Activated T-helper 2 cell treated with anti-CD3 and anti-CD28 coated beads, Interferon-gamma antibody, Interleukin-2, Interleukin-4, amounts not matched to agents 10 μg/mL and 5 μg/mL and 100 μg/mL, durations not matched to agents 14 hours and 24 hours and 36 hours (primary cell): ENCODE results near the gene IQGAP3. TPM values are rescaled to one million over a fixed set of nuclear protein-coding genes. Genes with fewer than 3 reads are reported as not detected.

Experiments used
- DNase-seq: peaks from one replicate; pipeline ENCODE4 v3.0.0; 2021; ENCODE audit warnings: low spot score
- H3K27ac Mint-ChIP-seq: one replicate; pipeline ENCODE4 v1.8.0; 2021; ENCODE audit warnings: mixed read lengths
- H3K27me3 Mint-ChIP-seq: one replicate; pipeline ENCODE4 v1.8.0; 2021; ENCODE audit warnings: low read depth, mixed read lengths
- H3K36me3 Mint-ChIP-seq: one replicate; pipeline ENCODE4 v1.8.0; 2021; ENCODE audit warnings: low read depth, mixed read lengths
- H3K4me1 Mint-ChIP-seq: one replicate; pipeline ENCODE4 v1.8.0; 2021; ENCODE audit warnings: low read depth, mixed read lengths
- H3K4me3 Mint-ChIP-seq: one replicate; pipeline ENCODE4 v1.8.0; 2021; ENCODE audit warnings: low read depth, mild to moderate bottlenecking, moderate library complexity, mixed read lengths
- H3K9me3 Mint-ChIP-seq: one replicate; pipeline ENCODE4 v1.8.0; 2021; ENCODE audit warnings: mixed read lengths
- intact Hi-C: fragments of 100-400 bp; cut with micrococcal nuclease; formaldehyde crosslinking; loops from one replicate; pipeline ENCODE4 v1.15.1; 2023
- total RNA-seq: library from RNA; stranded (reverse); gene quantifications from 2 replicates; pipeline ENCODE4 v1.2.3, GENCODE V29; 2022

The IQGAP3 gene
- total RNA-seq, 1 donor from 2014 or later = 16.1 TPM

GRCh38 chr1:156492013-156492590, 80.3 kb downstream of the IQGAP3 start:
- Mint-ChIP-seq H3K4me1 (peaks cover 79% of the 10 kb centered on the region), H3K27me3 (no peaks in the 10 kb centered on the region), H3K36me3 (peaks cover 30% of the 10 kb centered on the region), H3K27ac (no peak overlapping the region), H3K4me3 (no peak overlapping the region), H3K9me3 (no peaks in the 10 kb centered on the region)
- DNase-seq = no peak
- intact Hi-C loops = loop anchor here (1.0 kb wide), 1 partner anchor 8 kb away; the partner anchor contains the start of gene MEF2D

- Mint-ChIP-seq H3K9me3 (no peaks in the 10 kb centered on the region), H3K27ac (no peak overlapping the region), H3K27me3 (no peaks in the 10 kb centered on the region), H3K4me1 (peaks cover 77% of the 10 kb centered on the region), H3K36me3 (peaks cover 26% of the 10 kb centered on the region), H3K4me3 (no peak overlapping the region)
- intact Hi-C loops = no loop called here
- DNase-seq = no peak
Measured at GRCh38 chr1:156491151-156491949, 81.0 kb downstream of the IQGAP3 start.

- H3K36me3 Mint-ChIP-seq = peaks cover 24% of the 10 kb centered on the region
- no peaks in the 10 kb centered on the region for H3K27me3 Mint-ChIP-seq
- peak overlapping the region; percentile 11 for H3K4me3 Mint-ChIP-seq
- no peaks in the 10 kb centered on the region for H3K9me3 Mint-ChIP-seq
- peaks cover 71% of the 10 kb centered on the region for H3K4me1 Mint-ChIP-seq
- H3K27ac Mint-ChIP-seq = peak overlapping the region; percentile 39
- DNase-seq = no peak
- intact Hi-C loops = no loop called here
Measured at GRCh38 chr1:156490401-156491032, 81.8 kb downstream of the IQGAP3 start.

DNA sequence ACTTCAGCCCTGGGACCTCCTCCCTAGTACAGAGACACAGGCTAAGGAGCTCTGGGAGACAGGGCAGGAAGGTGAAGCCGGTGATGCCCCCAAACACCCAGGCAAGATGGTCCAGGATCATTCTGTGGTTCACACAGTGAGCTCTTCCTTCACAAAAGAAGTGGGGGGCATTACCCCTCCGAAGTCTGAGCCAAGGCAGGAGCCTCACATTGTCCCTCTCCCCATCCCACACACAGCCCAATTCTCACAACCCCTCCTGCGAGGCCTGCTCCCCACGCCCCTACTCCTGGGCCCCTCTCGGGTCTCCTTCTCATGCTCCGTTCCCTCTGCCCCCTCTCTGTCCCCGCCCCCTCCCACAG, 82.5 kb downstream of the IQGAP3 start:
- intact Hi-C loops = loop anchor here (2.0 kb wide), 1 partner anchor 33 kb away; no protein-coding TSS in a partner anchor
- peaks cover 18% of the 10 kb centered on the region for H3K36me3 Mint-ChIP-seq
- H3K27ac Mint-ChIP-seq = peak overlapping the region; percentile 20
- peak overlapping the region; percentile 30 for H3K4me3 Mint-ChIP-seq
- no peaks in the 10 kb centered on the region for H3K27me3 Mint-ChIP-seq
- no peak for DNase-seq
- H3K9me3 Mint-ChIP-seq = no peaks in the 10 kb centered on the region
- H3K4me1 Mint-ChIP-seq = peaks cover 66% of the 10 kb centered on the region

DNA sequence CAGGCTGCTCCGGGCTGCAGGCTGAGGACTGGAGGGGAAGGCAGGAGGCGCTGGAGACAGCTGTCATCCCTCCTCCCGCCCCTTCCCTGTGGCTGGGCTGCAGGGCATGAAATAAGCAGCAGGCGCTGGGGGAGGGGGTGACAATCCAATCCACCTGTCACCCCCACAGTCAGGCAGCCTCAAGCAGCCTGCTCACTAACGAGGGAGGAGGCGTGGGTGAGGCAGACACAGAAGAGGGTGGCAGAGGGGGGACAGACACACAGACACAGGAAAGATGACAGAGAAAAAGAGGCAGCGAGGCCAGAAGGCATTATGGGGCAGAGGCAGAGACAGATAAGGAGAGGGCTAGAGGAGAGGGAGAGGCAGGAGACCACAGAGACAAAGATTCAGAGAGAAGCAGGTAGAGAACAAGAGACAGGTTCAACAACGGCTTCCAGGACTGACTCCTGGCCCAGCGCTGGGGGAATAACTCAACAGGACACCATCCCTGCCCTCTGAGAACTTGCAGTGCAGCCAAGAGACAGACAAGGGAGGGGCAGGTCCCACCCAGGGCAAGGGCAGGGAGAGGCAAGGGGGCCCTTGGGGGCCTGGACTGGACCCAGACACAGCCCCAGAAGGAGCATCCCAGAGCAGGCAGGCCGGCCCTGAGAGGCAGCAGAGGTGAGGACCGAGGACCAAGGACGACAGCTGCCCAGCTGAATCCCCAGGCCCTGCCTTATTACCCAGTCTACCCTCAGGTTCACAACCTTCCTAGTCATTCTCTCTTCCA, 83.0 kb downstream of the IQGAP3 start:
- Mint-ChIP-seq H3K27me3 (no peaks in the 10 kb centered on the region), H3K4me3 (peak overlapping the region; percentile 30), H3K36me3 (peaks cover 18% of the 10 kb centered on the region), H3K27ac (peak overlapping the region; percentile 6), H3K4me1 (peaks cover 65% of the 10 kb centered on the region), H3K9me3 (no peaks in the 10 kb centered on the region)
- DNase-seq = no peak
- intact Hi-C loops = loop anchor here (2.0 kb wide), 1 partner anchor 33 kb away; no protein-coding TSS in a partner anchor

DNA sequence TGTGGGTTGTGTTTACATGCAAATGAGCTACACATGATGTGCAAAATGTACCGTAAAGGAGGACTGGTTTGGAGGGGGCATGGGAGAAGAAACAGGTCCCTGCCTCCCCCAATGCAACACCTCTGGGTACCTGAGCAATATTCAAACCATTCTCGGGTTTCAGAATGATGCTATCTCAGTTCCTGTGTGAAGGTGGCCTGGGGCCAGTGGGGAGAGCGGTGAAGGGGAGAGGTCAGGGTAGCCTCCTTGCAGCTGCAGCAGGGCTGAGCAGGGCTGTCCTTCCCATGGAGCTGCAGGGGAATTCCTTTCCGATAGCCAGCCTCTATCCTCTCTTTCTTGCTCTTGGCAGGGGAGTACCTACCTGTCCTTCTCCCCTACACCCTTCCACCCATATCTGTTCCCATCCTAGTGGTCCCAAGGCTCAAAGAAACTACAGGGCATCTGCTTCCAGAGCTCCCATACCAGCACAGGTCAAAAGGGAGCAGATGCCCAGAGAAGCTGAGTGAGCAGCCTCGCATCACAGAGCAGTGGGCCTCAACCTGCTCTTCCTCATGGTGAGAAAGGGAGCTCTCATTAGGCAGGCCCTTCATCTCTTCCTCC, 83.7 kb downstream of the IQGAP3 start:
- intact Hi-C loops = loop anchor here (2.0 kb wide), 1 partner anchor 32 kb away; no protein-coding TSS in a partner anchor
- H3K27me3 Mint-ChIP-seq = no peaks in the 10 kb centered on the region
- H3K27ac Mint-ChIP-seq = peak overlapping the region; percentile 54
- DNase-seq = no peak
- H3K9me3 Mint-ChIP-seq = no peaks in the 10 kb centered on the region
- H3K4me1 Mint-ChIP-seq = peaks cover 61% of the 10 kb centered on the region
- H3K4me3 Mint-ChIP-seq = peak overlapping the region; percentile 37
- H3K36me3 Mint-ChIP-seq = peaks cover 18% of the 10 kb centered on the region

DNA sequence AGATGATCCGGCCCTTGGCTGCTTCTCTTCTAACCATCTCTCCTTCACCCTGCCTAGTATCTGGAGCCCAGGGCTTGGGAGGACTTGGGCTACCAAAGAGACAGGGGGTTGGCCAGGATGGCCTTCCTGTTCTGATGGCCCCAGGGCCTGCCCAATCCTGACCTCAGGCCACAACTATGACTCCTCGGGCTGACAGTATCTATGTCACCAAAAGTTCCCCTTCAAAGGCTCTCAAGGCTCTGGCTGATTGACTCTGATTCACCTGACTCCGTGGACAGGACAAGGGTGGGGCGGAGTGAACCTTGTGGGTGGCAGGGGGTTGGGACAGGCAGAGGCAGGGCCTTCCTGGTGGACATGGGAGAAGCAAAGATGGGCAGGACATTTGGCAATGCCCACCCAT, 84.5 kb downstream of the IQGAP3 start:
- H3K27ac Mint-ChIP-seq = peak overlapping the region; percentile 55
- H3K4me3 Mint-ChIP-seq = no peak overlapping the region
- H3K27me3 Mint-ChIP-seq = no peaks in the 10 kb centered on the region
- peaks cover 18% of the 10 kb centered on the region for H3K36me3 Mint-ChIP-seq
- DNase-seq = no peak
- no peaks in the 10 kb centered on the region for H3K9me3 Mint-ChIP-seq
- intact Hi-C loops = loop anchor here (2.0 kb wide), 1 partner anchor 31 kb away; no protein-coding TSS in a partner anchor
- peaks cover 58% of the 10 kb centered on the region for H3K4me1 Mint-ChIP-seq

GRCh38 chr1:156486421-156487344, 85.7 kb downstream of the IQGAP3 start:
- Mint-ChIP-seq H3K27ac (no peak overlapping the region), H3K27me3 (no peaks in the 10 kb centered on the region), H3K9me3 (no peaks in the 10 kb centered on the region), H3K36me3 (peaks cover 19% of the 10 kb centered on the region), H3K4me3 (no peak overlapping the region), H3K4me1 (peaks cover 52% of the 10 kb centered on the region)
- intact Hi-C loops = no loop called here
- DNase-seq = no peak

DNA sequence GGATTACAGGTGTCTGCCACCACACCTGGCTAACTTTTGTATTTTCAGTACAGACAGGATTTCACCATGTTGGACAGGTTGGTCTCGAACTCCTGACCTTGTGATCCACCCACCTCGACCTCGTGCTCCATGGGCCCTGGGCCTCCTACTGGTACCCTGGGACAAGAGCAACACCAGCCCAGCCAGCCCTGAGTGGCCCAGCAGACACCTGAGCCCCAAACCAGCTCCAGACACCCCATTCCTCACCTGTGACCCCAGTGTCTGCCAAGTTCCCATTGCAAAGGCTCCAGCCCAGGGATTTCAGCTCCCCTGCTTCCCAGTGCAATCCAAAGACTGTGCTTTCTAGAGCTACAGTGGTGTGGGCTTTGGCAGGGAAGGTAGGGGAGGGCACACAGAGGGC, 86.4 kb downstream of the IQGAP3 start:
- intact Hi-C loops = no loop called here
- Mint-ChIP-seq H3K27ac (no peak overlapping the region), H3K4me1 (peaks cover 52% of the 10 kb centered on the region)

GRCh38 chr1:156484480-156485058, 87.8 kb downstream of the IQGAP3 start:
- DNase-seq = no peak
- Mint-ChIP-seq H3K9me3 (no peaks in the 10 kb centered on the region), H3K27ac (no peak overlapping the region), H3K36me3 (peaks cover 38% of the 10 kb centered on the region), H3K4me3 (no peak overlapping the region), H3K4me1 (peaks cover 53% of the 10 kb centered on the region), H3K27me3 (no peaks in the 10 kb centered on the region)
- intact Hi-C loops = loop anchor here (5.0 kb wide), 1 partner anchor 38 kb away; no protein-coding TSS in a partner anchor

More for the DNA sequence above, 86.4 kb downstream of the IQGAP3 start:
- Mint-ChIP-seq H3K4me3 (no peak overlapping the region), H3K27me3 (no peaks in the 10 kb centered on the region), H3K9me3 (no peaks in the 10 kb centered on the region), H3K36me3 (peaks cover 25% of the 10 kb centered on the region)
- DNase-seq = no peak

DNA sequence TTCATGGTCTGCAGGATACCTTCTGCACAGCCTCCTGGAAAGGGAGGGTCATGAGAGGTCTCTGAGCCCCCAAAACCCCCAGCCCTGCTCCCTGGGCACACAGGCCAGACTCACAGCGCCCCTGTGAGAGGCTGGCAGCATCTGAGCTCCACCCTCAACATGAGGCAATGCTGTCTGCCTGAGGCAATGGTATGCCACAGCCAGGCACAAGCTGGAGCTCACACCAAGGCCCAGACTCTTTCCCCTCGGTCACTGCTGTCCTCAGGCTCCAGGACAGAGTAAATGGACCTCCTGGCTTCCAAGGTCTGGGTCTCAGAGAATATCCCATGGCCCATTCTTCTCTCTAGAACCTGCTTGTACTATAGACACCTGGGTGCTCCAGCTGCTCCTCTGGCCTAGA, 89.0 kb downstream of the IQGAP3 start:
- intact Hi-C loops = loop anchor here (5.0 kb wide), 1 partner anchor 39 kb away; no protein-coding TSS in a partner anchor
- H3K36me3 Mint-ChIP-seq = peaks cover 47% of the 10 kb centered on the region
- H3K27ac Mint-ChIP-seq = no peak overlapping the region
- H3K27me3 Mint-ChIP-seq = no peaks in the 10 kb centered on the region
- DNase-seq = no peak
- no peaks in the 10 kb centered on the region for H3K9me3 Mint-ChIP-seq
- no peak overlapping the region for H3K4me3 Mint-ChIP-seq
- H3K4me1 Mint-ChIP-seq = peaks cover 44% of the 10 kb centered on the region
